Neural progenitor cell (in vitro differentiated cells): ENCODE results near the gene PRMT7.

Experiments
- CTCF ChIP-seq: fragments of 200-600 bp; sonication (generic); IDR thresholded peaks from 2 replicates; pipeline ENCODE4 v1.5.1; 2017; ENCODE audit warnings: antibody characterized with exemption, mild to moderate bottlenecking
- EZH2 ChIP-seq: fragments of 200-600 bp; sonication (generic); IDR thresholded peaks from 2 replicates; pipeline ENCODE4 v1.6.1; 2017; ENCODE audit warnings: antibody characterized with exemption, mild to moderate bottlenecking, moderate library complexity
- EZH2phosphoT487 ChIP-seq: fragments of 200-600 bp; sonication (generic); IDR thresholded peaks from 2 replicates; pipeline ENCODE4 v1.6.1; 2017; ENCODE audit warnings: antibody characterized with exemption

GRCh38 chr16:68403704-68404103 lies 92.9 kb downstream of the PRMT7 start:
- no peak for TF ChIP-seq CTCF
- no peak for TF ChIP-seq EZH2
- no peak for TF ChIP-seq EZH2phosphoT487
